SK-N-SH treated with all-trans-retinoic acid at 6 μM for 48 hours (cell line): ENCODE measurements around the gene PTEN.

Source experiments
- ATAC-seq: fragments of 200-7000 bp; cut with Tn5 transposase; 3 replicates; pipeline ENCODE4 v1.9.1; 2020; ENCODE audit warnings: mild to moderate bottlenecking, moderate library complexity
- ARNTL ChIP-seq: fragments of 450-650 bp; formaldehyde crosslinking; IDR thresholded peaks from 2 replicates; pipeline ENCODE4 v1.5.0; 2020; ENCODE audit warnings: low read depth, mild to moderate bottlenecking, moderate library complexity, borderline replicate concordance
- BACH2 ChIP-seq: fragments of 250-450 bp; sonication (Bioruptor Pico); IDR thresholded peaks from 2 replicates; pipeline ENCODE4 v1.9.0; 2021; ENCODE audit warnings: mild to moderate bottlenecking, borderline replicate concordance
- CSDC2 ChIP-seq: fragments of 250-450 bp; sonication (Bioruptor Pico); IDR thresholded peaks from 2 replicates; pipeline ENCODE4 v1.5.0; 2020; ENCODE audit warnings: mild to moderate bottlenecking, moderate library complexity
- ESRRG ChIP-seq: fragments of 250-450 bp; sonication (Bioruptor Pico); IDR thresholded peaks from 2 replicates; pipeline ENCODE4 v1.6.1; 2021; ENCODE audit warnings: mild to moderate bottlenecking
- GLIS3 ChIP-seq: fragments of 250-450 bp; sonication (Bioruptor Pico); IDR thresholded peaks from 2 replicates; pipeline ENCODE4 v1.5.0; 2020; ENCODE audit warnings: mild to moderate bottlenecking, moderate library complexity
- ISL1 ChIP-seq: fragments of 250-450 bp; sonication (Bioruptor Pico); IDR thresholded peaks from 2 replicates; pipeline ENCODE4 v2.1.2; 2022; ENCODE audit warnings: mild to moderate bottlenecking, moderate library complexity
- OSR1 ChIP-seq: fragments of 250-450 bp; sonication (Bioruptor Pico); IDR thresholded peaks from 2 replicates; pipeline ENCODE4 v1.8.0; 2022; ENCODE audit warnings: moderate library complexity, mild to moderate bottlenecking, inconsistent platforms
- RARB ChIP-seq: fragments of 250-450 bp; sonication (Bioruptor Pico); IDR thresholded peaks from 2 replicates; pipeline ENCODE4 v1.8.0; 2021; ENCODE audit warnings: mild to moderate bottlenecking, moderate library complexity
- SNAI2 ChIP-seq: fragments of 250-450 bp; sonication (Bioruptor Pico); IDR thresholded peaks from 2 replicates; pipeline ENCODE4 v1.5.0; 2020; ENCODE audit warnings: mild to moderate bottlenecking, moderate library complexity
- TCF4 ChIP-seq: fragments of 250-450 bp; sonication (Bioruptor Pico); IDR thresholded peaks from 2 replicates; pipeline ENCODE4 v1.8.0; 2021; ENCODE audit warnings: mild to moderate bottlenecking, moderate library complexity, borderline replicate concordance
- TOX ChIP-seq: fragments of 250-450 bp; sonication (Bioruptor Pico); IDR thresholded peaks from 2 replicates; pipeline ENCODE4 v1.8.0; 2021; ENCODE audit warnings: mild to moderate bottlenecking, moderate library complexity, borderline replicate concordance
- ZC3H10 ChIP-seq: fragments of 250-450 bp; sonication (Bioruptor Pico); IDR thresholded peaks from 2 replicates; pipeline ENCODE4 v1.5.1; 2021; ENCODE audit warnings: mild to moderate bottlenecking, moderate library complexity
- ZFP3 ChIP-seq: fragments of 250-450 bp; sonication (Bioruptor Pico); IDR thresholded peaks from 2 replicates; pipeline ENCODE4 v1.5.0; 2020; ENCODE audit warnings: mild to moderate bottlenecking, moderate library complexity
- ZNF565 ChIP-seq: fragments of 450-650 bp; formaldehyde crosslinking; conservative IDR thresholded peaks from 2 replicates; pipeline ENCODE4 v1.5.0; 2020; ENCODE audit warnings: low read depth, mild to moderate bottlenecking, moderate library complexity
- ZNF8 ChIP-seq: fragments of 450-650 bp; formaldehyde crosslinking; IDR thresholded peaks from 2 replicates; pipeline ENCODE4 v1.5.0; 2020; ENCODE audit warnings: mild to moderate bottlenecking, moderate library complexity
- TF ChIP-seq, protein P1 (sequence below): fragments of 250-450 bp; sonication (Bioruptor Pico); IDR thresholded peaks from 2 replicates; pipeline ENCODE4 v1.8.0; 2020; ENCODE audit warnings: mild to moderate bottlenecking, moderate library complexity, borderline replicate concordance
- TF ChIP-seq, protein P2 (sequence below): fragments of 250-450 bp; sonication (Bioruptor Pico); IDR thresholded peaks from 2 replicates; pipeline ENCODE4 v1.5.1; 2020; ENCODE audit warnings: low read depth, mild to moderate bottlenecking, moderate library complexity
- TF ChIP-seq, protein P3 (sequence below): fragments of 250-450 bp; sonication (Bioruptor Pico); IDR thresholded peaks from 2 replicates; pipeline ENCODE4 v1.5.0; 2020; ENCODE audit warnings: mild to moderate bottlenecking, moderate library complexity
- TF ChIP-seq, protein P4 (sequence below): fragments of 250-450 bp; sonication (Bioruptor Pico); IDR thresholded peaks from 2 replicates; pipeline ENCODE4 v1.5.1; 2021; ENCODE audit warnings: mild to moderate bottlenecking, moderate library complexity
- TF ChIP-seq, protein P5 (sequence below): fragments of 250-450 bp; sonication (Bioruptor Pico); IDR thresholded peaks from 2 replicates; pipeline ENCODE4 v1.8.0; 2021; ENCODE audit warnings: low read depth, mild to moderate bottlenecking, moderate library complexity, borderline replicate concordance

PTEN gene

DNA sequence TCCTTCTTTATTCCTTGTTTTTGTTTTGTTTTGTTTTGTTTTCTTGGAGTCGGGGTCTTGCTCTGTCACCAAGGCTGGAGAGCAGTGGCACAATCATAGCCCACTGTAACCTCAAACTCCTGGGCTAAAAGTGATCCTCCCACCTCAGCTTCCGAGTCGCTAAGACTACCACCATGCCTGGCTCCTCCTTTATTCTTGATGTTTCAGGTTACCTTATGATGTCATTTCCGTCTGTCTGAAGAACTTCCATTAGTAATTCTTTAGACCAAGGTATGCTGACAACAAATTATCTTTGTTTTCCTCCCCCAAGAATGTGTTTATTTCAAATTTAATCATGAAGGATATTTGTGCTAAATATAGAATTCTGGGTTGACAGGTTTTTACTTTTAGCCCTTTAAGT lies 27.3 kb upstream of the PTEN start (continued):
- TF ChIP-seq, protein P1, sequence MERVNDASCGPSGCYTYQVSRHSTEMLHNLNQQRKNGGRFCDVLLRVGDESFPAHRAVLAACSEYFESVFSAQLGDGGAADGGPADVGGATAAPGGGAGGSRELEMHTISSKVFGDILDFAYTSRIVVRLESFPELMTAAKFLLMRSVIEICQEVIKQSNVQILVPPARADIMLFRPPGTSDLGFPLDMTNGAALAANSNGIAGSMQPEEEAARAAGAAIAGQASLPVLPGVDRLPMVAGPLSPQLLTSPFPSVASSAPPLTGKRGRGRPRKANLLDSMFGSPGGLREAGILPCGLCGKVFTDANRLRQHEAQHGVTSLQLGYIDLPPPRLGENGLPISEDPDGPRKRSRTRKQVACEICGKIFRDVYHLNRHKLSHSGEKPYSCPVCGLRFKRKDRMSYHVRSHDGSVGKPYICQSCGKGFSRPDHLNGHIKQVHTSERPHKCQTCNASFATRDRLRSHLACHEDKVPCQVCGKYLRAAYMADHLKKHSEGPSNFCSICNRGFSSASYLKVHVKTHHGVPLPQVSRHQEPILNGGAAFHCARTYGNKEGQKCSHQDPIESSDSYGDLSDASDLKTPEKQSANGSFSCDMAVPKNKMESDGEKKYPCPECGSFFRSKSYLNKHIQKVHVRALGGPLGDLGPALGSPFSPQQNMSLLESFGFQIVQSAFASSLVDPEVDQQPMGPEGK (CRISPR knock-in tag) = no peak
- TF ChIP-seq ARNTL = no peak
- no peak for TF ChIP-seq ZFP3 (CRISPR knock-in tag)
- TF ChIP-seq GLIS3 = no peak
- no peak for TF ChIP-seq SNAI2
- TF ChIP-seq, all 23 proteins: peak for 0

DNA sequence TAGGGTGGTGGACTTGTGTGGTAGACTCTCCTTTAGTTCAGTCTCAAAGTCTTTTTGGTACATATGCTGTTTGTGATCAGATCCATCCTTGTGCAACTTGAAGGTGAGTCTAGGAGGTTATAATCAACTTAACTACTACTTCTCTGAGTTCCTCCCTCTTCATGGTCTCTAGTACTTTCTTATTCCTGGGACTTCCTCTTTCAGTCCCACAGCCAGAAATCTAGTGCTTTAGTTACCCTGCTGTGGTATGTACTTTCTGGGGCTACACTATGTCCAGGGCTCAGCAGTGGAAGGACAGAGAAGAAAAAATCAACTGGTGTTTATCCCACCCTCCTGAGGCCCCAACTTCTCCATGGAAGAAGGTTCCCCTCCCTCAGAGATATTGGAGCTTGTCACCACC lies 26.0 kb upstream of the PTEN start:
- no peak for ATAC-seq
- TF ChIP-seq BACH2 (CRISPR knock-in tag) (no peak), TCF4 (CRISPR knock-in tag) (no peak), ZNF8 (CRISPR knock-in tag) (no peak), ARNTL (no peak), SNAI2 (no peak), CSDC2 (CRISPR knock-in tag) (no peak), ZNF565 (CRISPR knock-in tag) (no peak), ESRRG (CRISPR knock-in tag) (no peak), TOX (CRISPR knock-in tag) (no peak), ZC3H10 (CRISPR knock-in tag) (no peak), GLIS3 (no peak)
- TF ChIP-seq, protein P2, sequence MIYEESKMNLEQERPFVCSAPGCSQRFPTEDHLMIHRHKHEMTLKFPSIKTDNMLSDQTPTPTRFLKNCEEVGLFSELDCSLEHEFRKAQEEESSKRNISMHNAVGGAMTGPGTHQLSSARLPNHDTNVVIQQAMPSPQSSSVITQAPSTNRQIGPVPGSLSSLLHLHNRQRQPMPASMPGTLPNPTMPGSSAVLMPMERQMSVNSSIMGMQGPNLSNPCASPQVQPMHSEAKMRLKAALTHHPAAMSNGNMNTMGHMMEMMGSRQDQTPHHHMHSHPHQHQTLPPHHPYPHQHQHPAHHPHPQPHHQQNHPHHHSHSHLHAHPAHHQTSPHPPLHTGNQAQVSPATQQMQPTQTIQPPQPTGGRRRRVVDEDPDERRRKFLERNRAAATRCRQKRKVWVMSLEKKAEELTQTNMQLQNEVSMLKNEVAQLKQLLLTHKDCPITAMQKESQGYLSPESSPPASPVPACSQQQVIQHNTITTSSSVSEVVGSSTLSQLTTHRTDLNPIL = no peak
- TF ChIP-seq, protein P3, sequence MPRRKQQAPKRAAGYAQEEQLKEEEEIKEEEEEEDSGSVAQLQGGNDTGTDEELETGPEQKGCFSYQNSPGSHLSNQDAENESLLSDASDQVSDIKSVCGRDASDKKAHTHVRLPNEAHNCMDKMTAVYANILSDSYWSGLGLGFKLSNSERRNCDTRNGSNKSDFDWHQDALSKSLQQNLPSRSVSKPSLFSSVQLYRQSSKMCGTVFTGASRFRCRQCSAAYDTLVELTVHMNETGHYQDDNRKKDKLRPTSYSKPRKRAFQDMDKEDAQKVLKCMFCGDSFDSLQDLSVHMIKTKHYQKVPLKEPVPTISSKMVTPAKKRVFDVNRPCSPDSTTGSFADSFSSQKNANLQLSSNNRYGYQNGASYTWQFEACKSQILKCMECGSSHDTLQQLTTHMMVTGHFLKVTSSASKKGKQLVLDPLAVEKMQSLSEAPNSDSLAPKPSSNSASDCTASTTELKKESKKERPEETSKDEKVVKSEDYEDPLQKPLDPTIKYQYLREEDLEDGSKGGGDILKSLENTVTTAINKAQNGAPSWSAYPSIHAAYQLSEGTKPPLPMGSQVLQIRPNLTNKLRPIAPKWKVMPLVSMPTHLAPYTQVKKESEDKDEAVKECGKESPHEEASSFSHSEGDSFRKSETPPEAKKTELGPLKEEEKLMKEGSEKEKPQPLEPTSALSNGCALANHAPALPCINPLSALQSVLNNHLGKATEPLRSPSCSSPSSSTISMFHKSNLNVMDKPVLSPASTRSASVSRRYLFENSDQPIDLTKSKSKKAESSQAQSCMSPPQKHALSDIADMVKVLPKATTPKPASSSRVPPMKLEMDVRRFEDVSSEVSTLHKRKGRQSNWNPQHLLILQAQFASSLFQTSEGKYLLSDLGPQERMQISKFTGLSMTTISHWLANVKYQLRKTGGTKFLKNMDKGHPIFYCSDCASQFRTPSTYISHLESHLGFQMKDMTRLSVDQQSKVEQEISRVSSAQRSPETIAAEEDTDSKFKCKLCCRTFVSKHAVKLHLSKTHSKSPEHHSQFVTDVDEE (CRISPR knock-in tag) = no peak
- TF ChIP-seq, protein P1 (CRISPR knock-in tag) = no peak
- TF ChIP-seq, protein P4, sequence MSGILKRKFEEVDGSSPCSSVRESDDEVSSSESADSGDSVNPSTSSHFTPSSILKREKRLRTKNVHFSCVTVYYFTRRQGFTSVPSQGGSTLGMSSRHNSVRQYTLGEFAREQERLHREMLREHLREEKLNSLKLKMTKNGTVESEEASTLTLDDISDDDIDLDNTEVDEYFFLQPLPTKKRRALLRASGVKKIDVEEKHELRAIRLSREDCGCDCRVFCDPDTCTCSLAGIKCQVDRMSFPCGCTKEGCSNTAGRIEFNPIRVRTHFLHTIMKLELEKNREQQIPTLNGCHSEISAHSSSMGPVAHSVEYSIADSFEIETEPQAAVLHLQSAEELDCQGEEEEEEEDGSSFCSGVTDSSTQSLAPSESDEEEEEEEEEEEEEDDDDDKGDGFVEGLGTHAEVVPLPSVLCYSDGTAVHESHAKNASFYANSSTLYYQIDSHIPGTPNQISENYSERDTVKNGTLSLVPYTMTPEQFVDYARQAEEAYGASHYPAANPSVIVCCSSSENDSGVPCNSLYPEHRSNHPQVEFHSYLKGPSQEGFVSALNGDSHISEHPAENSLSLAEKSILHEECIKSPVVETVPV (CRISPR knock-in tag) = no peak
- TF ChIP-seq, protein P5, sequence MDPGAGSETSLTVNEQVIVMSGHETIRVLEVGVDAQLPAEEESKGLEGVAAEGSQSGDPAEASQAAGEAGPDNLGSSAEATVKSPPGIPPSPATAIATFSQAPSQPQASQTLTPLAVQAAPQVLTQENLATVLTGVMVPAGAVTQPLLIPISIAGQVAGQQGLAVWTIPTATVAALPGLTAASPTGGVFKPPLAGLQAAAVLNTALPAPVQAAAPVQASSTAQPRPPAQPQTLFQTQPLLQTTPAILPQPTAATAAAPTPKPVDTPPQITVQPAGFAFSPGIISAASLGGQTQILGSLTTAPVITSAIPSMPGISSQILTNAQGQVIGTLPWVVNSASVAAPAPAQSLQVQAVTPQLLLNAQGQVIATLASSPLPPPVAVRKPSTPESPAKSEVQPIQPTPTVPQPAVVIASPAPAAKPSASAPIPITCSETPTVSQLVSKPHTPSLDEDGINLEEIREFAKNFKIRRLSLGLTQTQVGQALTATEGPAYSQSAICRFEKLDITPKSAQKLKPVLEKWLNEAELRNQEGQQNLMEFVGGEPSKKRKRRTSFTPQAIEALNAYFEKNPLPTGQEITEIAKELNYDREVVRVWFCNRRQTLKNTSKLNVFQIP (CRISPR knock-in tag) = no peak

DNA sequence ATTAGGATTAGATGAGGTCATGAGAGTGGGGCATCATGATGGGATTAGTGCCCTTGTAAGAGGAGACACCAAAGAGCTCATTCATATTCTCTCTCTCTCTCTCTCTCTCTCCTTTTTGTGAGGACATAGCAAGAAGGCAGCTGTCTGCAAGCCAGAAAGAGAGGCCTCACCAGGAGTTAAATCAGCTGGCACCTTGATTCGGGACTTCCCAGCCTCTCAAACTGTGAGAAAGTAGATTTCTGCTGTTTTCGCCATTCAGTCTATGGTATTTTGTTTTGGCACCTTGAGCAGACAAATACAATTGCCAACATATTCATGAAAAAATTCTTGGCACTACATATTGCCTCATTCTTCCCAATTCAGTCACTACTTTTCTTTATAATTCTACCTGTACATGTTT lies 24.8 kb upstream of the PTEN start:
- no peak for ATAC-seq
- TF ChIP-seq, protein P5 (CRISPR knock-in tag) = no peak
- TF ChIP-seq CSDC2 (CRISPR knock-in tag) (no peak), ARNTL (no peak), ZFP3 (CRISPR knock-in tag) (no peak), SNAI2 (no peak), OSR1 (no peak), ISL1 (CRISPR knock-in tag) (no peak), BACH2 (CRISPR knock-in tag) (no peak), TCF4 (CRISPR knock-in tag) (no peak), RARB (CRISPR knock-in tag) (no peak), GLIS3 (no peak)
- TF ChIP-seq, protein P3 (CRISPR knock-in tag) = no peak
